HepG2 (cell line): ENCODE measurements around the gene UBALD1. TPM values are rescaled to one million over a fixed set of nuclear protein-coding genes. Genes with fewer than 3 reads are reported as not detected.

Source experiments
- BORCS8-MEF2B ChIP-seq: sonication (generic); formaldehyde crosslinking; IDR thresholded peaks from 2 replicates; pipeline ENCODE4 v1.8.0; 2022; ENCODE audit warnings: mild to moderate bottlenecking, missing genetic modification reagents
- E2F1 ChIP-seq: sonication (generic); formaldehyde crosslinking; IDR thresholded peaks from 2 replicates; pipeline ENCODE4 v1.5.0; 2020; ENCODE audit warnings: missing genetic modification reagents
- FOXO4 ChIP-seq: sonication (generic); formaldehyde crosslinking; conservative IDR thresholded peaks from 2 replicates; pipeline ENCODE4 v1.8.1; 2023; ENCODE audit warnings: missing genetic modification reagents
- GATA4 ChIP-seq: sonication (generic); IDR thresholded peaks from 2 replicates; pipeline ENCODE4 v1.6.1; 2016; ENCODE audit warnings: antibody characterized with exemption, low read depth, borderline replicate concordance
- KLF13 ChIP-seq: sonication (generic); formaldehyde crosslinking; IDR thresholded peaks from 2 replicates; pipeline ENCODE4 v1.4.0; 2020; ENCODE audit warnings: mild to moderate bottlenecking, missing genetic modification reagents
- MBNL3 ChIP-seq: fragments of 250-450 bp; sonication (Bioruptor Pico); conservative IDR thresholded peaks from 2 replicates; pipeline ENCODE4 v1.8.0; 2022; ENCODE audit warnings: mild to moderate bottlenecking, inconsistent platforms
- MIXL1 ChIP-seq: IDR thresholded peaks from 2 replicates; pipeline ENCODE4 v1.6.1; 2016
- MYPOP ChIP-seq: sonication (generic); formaldehyde crosslinking; IDR thresholded peaks from 2 replicates; pipeline ENCODE4 v1.8.1; 2023; ENCODE audit warnings: mild to moderate bottlenecking, moderate library complexity, missing genetic modification reagents
- NFATC3 ChIP-seq: sonication (generic); formaldehyde crosslinking; IDR thresholded peaks from 2 replicates; pipeline ENCODE4 v1.5.1; 2020; ENCODE audit warnings: mild to moderate bottlenecking, missing genetic modification reagents
- NR2C2 ChIP-seq: sonication (generic); formaldehyde crosslinking; IDR thresholded peaks from 2 replicates; pipeline ENCODE4 v1.4.0; 2020; ENCODE audit warnings: missing genetic modification reagents, mild to moderate bottlenecking, moderate library complexity, borderline replicate concordance
- POLR2AphosphoS5 ChIP-seq: IDR thresholded peaks from 2 replicates; pipeline ENCODE4 v1.6.1; 2012; ENCODE audit warnings: low read depth, low read length
- TSC22D2 ChIP-seq: sonication (generic); formaldehyde crosslinking; IDR thresholded peaks from 2 replicates; pipeline ENCODE4 v1.5.1; 2020; ENCODE audit warnings: missing genetic modification reagents, mild to moderate bottlenecking, borderline replicate concordance
- ZBTB21 ChIP-seq: sonication (generic); formaldehyde crosslinking; IDR thresholded peaks from 2 replicates; pipeline ENCODE4 v1.4.0; 2020; ENCODE audit warnings: missing genetic modification reagents
- ZFP36L1 ChIP-seq: sonication (generic); formaldehyde crosslinking; IDR thresholded peaks from 2 replicates; pipeline ENCODE4 v1.8.0; 2022; ENCODE audit warnings: mild to moderate bottlenecking, missing genetic modification reagents, moderate library complexity
- ZIK1 ChIP-seq: sonication (generic); formaldehyde crosslinking; IDR thresholded peaks from 2 replicates; pipeline ENCODE4 v1.5.0; 2020; ENCODE audit warnings: mild to moderate bottlenecking, low read depth, missing genetic modification reagents, borderline replicate concordance
- ZNF296 ChIP-seq: sonication (generic); formaldehyde crosslinking; conservative IDR thresholded peaks from 2 replicates; pipeline ENCODE4 v1.5.0; 2020; ENCODE audit warnings: mild to moderate bottlenecking, missing genetic modification reagents
- ZNF367 ChIP-seq: sonication (generic); formaldehyde crosslinking; IDR thresholded peaks from 2 replicates; pipeline ENCODE4 v1.4.0; 2020; ENCODE audit warnings: missing genetic modification reagents, borderline replicate concordance
- ZNF460 ChIP-seq: sonication (generic); formaldehyde crosslinking; IDR thresholded peaks from 2 replicates; pipeline ENCODE4 v1.5.1; 2020; ENCODE audit warnings: missing genetic modification reagents, mild to moderate bottlenecking, borderline replicate concordance
- ZNF556 ChIP-seq: sonication (generic); formaldehyde crosslinking; IDR thresholded peaks from 2 replicates; pipeline ENCODE4 v1.4.0; 2020; ENCODE audit warnings: mild to moderate bottlenecking, missing genetic modification reagents, borderline replicate concordance
- ZNF589 ChIP-seq: sonication (generic); formaldehyde crosslinking; conservative IDR thresholded peaks from 2 replicates; pipeline ENCODE4 v1.8.0; 2022; ENCODE audit warnings: mild to moderate bottlenecking, moderate library complexity, missing genetic modification reagents
- ZNF644 ChIP-seq: IDR thresholded peaks from 2 replicates; pipeline ENCODE4 v1.6.1; 2016; ENCODE audit warnings: low read depth
- polyA plus RNA-seq, 8 experiments: library from polyadenylated mRNA; depleted of rRNA in 3 of 8; stranded (reverse) in 7 of 8; unstranded in 1 of 8; fragments of >200 nt; fragmentation: Illumina TruSeq in 4 of 8; extraction: Trizol in 4 of 8; gene quantifications; 2 replicates each; pipeline versions ENCODE4 v1.2.1 to v1.2.3, GENCODE V29; 2011 to 2016; ENCODE audit warnings: low read depth in 4 of 8, missing spikeins in 1 of 8, mixed read lengths in 1 of 8; ENCODE audit not compliant: insufficient read depth in 1 of 8
- total RNA-seq, 5 experiments: library from RNA; depleted of rRNA; stranded (reverse); fragments of >200 nt; fragmentation: Illumina TruSeq; extraction: Trizol; gene quantifications; 2 replicates each; pipeline ENCODE4 v1.2.3, GENCODE V29; 2016; ENCODE audit warnings: low read depth in 1 of 5
- TF ChIP-seq, protein P1 (sequence below): sonication (generic); formaldehyde crosslinking; conservative IDR thresholded peaks from 2 replicates; pipeline ENCODE4 v1.4.0; 2020; ENCODE audit warnings: mild to moderate bottlenecking, missing genetic modification reagents, moderate library complexity

Gene UBALD1
- total and polyA plus RNA-seq, 2 of the 13 experiments (the other 11 are each of a cell fraction or from before 2014, with no cell fraction given), result 6.8 to 12.3 TPM

DNA sequence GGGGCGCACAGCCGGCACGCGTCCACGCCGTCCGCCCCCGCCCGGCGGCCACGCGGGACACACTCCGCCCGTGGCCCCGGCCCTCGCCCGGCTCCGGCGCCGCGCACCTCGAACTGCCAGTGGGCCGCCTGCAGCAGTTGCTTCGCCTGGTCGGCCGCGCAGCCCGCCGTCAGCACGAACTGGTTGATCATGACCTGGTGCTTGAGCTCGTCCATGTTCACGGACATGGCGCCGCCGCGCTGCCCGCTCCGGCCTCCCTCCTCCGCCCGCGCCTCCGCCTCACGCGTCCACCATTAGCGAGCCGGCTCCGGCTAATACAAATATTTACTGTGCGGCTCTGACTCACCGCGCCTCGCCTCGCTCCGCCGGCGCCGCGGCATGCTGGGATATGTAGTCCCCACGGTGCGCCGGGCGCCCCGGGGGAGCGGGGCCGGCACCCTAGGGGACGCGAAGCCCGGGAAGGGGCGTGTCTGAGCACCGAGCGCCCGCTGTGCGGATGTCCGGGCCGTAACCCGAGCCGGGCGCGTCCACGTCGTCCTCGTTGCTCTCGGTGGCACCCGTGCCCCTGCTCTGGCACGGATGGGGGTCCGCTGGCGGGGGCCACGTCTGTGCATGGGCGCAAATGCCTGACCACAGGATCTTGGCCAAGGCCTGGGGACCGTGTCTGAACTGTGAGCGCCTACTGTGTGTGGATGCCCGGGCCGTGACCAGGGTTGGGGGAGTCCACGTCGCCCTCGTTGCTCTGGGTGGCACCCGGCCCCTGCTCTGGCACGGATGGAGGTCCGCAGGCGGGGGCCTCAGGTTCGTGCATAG lies at the start of gene UBALD1 (continued):
- peak; percentile 69; the same call in 1 of the 2 replicates for TF ChIP-seq E2F1
- TF ChIP-seq GATA4, result no peak
- TF ChIP-seq ZNF644, result no peak
- TF ChIP-seq MIXL1 (CRISPR knock-in tag), result peak; percentile 54; the same call in 1 of the 2 replicates
- TF ChIP-seq ZNF296 (CRISPR knock-in tag), result no peak
- TF ChIP-seq ZNF460 (CRISPR knock-in tag), result no peak
- no peak for TF ChIP-seq NFATC3 (CRISPR knock-in tag)
- no peak for TF ChIP-seq ZIK1 (CRISPR knock-in tag)
- TF ChIP-seq KLF13 (CRISPR knock-in tag), result no peak
- no peak; the same call in 1 of the 2 replicates for TF ChIP-seq FOXO4
- peak; percentile 60 for TF ChIP-seq POLR2AphosphoS5
- TF ChIP-seq, protein P1, sequence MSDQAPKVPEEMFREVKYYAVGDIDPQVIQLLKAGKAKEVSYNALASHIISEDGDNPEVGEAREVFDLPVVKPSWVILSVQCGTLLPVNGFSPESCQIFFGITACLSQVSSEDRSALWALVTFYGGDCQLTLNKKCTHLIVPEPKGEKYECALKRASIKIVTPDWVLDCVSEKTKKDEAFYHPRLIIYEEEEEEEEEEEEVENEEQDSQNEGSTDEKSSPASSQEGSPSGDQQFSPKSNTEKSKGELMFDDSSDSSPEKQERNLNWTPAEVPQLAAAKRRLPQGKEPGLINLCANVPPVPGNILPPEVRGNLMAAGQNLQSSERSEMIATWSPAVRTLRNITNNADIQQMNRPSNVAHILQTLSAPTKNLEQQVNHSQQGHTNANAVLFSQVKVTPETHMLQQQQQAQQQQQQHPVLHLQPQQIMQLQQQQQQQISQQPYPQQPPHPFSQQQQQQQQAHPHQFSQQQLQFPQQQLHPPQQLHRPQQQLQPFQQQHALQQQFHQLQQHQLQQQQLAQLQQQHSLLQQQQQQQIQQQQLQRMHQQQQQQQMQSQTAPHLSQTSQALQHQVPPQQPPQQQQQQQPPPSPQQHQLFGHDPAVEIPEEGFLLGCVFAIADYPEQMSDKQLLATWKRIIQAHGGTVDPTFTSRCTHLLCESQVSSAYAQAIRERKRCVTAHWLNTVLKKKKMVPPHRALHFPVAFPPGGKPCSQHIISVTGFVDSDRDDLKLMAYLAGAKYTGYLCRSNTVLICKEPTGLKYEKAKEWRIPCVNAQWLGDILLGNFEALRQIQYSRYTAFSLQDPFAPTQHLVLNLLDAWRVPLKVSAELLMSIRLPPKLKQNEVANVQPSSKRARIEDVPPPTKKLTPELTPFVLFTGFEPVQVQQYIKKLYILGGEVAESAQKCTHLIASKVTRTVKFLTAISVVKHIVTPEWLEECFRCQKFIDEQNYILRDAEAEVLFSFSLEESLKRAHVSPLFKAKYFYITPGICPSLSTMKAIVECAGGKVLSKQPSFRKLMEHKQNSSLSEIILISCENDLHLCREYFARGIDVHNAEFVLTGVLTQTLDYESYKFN, result peak; percentile 65
- no peak; the same call in 1 of the 2 replicates for TF ChIP-seq ZFP36L1
- TF ChIP-seq MBNL3, result no peak
- peak; percentile 84 for TF ChIP-seq NR2C2 (CRISPR knock-in tag)
- peak; percentile 80 for TF ChIP-seq ZNF556 (CRISPR knock-in tag)
- 0 out of 2 replicates have a peak, but pooled peaks have one; percentile 16 for TF ChIP-seq ZBTB21 (CRISPR knock-in tag)
- TF ChIP-seq MYPOP (CRISPR knock-in tag), result 0 out of 2 replicates have a peak, but pooled peaks have one; percentile 22
- no peak for TF ChIP-seq BORCS8-MEF2B
- peak; percentile 59; the same call in 1 of the 2 replicates for TF ChIP-seq ZNF589 (CRISPR knock-in tag)
- TF ChIP-seq TSC22D2 (CRISPR knock-in tag), result no peak; the same call in 1 of the 2 replicates
- TF ChIP-seq ZNF367, result no peak; the same call in 1 of the 2 replicates
